GDM1 (cell line): ENCODE measurements around the gene TBC1D2.
A peak's percentile ranks its signal among the peaks of the same experiment; 100 is the strongest.
"Not testable (repeated sequence)": the region's sequence is repeated elsewhere in the genome, so short reads cannot be mapped to it uniquely, and the experiment has no call there.

Experiments
- DNase-seq: peaks from one replicate; lab custom pipeline; 2025; lab: John Stamatoyannopoulos, UW

The TBC1D2 gene, protein sequence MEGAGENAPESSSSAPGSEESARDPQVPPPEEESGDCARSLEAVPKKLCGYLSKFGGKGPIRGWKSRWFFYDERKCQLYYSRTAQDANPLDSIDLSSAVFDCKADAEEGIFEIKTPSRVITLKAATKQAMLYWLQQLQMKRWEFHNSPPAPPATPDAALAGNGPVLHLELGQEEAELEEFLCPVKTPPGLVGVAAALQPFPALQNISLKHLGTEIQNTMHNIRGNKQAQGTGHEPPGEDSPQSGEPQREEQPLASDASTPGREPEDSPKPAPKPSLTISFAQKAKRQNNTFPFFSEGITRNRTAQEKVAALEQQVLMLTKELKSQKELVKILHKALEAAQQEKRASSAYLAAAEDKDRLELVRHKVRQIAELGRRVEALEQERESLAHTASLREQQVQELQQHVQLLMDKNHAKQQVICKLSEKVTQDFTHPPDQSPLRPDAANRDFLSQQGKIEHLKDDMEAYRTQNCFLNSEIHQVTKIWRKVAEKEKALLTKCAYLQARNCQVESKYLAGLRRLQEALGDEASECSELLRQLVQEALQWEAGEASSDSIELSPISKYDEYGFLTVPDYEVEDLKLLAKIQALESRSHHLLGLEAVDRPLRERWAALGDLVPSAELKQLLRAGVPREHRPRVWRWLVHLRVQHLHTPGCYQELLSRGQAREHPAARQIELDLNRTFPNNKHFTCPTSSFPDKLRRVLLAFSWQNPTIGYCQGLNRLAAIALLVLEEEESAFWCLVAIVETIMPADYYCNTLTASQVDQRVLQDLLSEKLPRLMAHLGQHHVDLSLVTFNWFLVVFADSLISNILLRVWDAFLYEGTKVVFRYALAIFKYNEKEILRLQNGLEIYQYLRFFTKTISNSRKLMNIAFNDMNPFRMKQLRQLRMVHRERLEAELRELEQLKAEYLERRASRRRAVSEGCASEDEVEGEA

DNA sequence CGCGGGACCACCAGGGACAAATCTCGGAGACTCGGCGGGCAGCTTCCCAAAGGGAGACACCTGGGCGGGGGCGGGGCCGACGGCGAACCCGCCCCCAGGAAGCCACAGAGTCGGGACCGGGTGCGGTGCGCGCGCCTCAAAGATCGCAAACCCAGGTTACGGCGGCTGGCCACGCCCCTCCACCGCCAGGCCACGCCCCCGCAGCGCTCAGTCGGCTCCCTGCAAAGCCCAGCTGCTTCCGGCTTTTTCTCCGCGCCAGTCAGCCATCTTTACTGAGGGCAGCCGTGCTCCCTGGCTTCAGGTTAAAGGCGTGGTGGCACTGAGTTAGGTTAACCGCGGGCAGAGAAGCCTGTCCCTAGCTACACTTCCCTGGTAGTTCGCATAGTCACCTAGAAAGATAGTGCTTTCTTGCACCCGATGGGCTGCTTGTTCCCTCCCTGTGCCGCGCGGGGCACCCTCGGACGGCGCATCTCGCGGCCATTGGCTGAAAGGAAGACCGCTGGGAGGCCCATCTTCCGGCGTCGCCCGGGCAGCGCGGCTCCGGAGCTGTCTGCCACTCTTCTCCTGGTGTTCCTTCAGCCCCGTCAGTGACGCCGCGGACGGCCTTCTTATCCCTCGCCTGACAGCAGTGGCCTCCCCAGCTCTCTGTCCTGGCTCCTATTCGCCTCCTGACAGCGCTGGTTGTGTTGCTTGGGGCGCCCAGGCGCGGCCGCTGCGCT lies at the start of gene TBC1D2:
Gene TBC1D2, minus strand, starts transcription at position 72 of the 719 bp plus-strand sequence. CDS start 108 bp downstream, outside the sequence.
- peak; percentile 93 for DNase-seq

- no peak for DNase-seq
Measured at GRCh38 chr9:98304381-98304780, 48.9 kb upstream of the TBC1D2 start.

- no peak for DNase-seq
Measured at GRCh38 chr9:98303633-98304125, 48.2 kb upstream of the TBC1D2 start.

- DNase-seq = no peak
Measured at GRCh38 chr9:98302938-98303632, 47.6 kb upstream of the TBC1D2 start.

- DNase-seq = no peak
Measured at GRCh38 chr9:98302150-98302549, 46.7 kb upstream of the TBC1D2 start.

DNA sequence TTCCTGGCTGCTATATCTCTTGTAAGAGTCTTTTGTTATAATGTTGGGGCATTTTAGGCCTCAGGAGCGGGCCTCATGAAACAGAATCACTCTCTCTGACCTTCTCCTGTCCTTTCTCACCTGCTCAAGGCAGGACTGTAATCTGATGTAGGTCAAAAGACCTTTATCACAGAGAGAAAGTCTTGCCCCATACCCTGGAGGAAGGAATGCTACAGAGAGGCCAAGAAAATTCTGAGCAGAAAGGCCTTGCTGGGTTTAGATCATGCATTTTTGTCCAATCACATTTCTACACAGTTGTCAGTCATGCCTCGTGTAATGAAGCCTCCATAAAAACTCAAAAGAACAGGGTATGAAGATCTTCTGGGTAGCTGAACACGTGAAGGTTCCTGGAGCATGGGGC lies 45.2 kb upstream of the TBC1D2 start:
- no peak for DNase-seq

DNA sequence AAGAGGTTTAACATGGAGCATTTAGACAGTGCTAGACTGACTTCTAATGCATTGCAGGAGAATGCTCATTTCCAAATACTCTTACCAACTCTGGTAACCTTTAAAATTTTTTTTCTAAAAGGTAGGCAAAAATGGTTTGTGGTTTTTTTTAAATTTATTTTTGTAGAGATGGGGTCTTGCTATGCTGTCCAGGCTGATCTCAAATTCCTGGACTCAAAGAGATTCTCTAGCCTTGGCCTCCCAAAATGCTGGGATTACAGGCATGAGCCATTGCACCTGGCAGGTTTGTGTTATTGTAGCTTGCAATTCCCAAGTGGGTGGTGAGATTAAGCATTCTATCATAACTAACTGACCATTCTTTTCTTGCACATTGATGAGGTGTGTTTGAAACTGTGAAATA lies 43.0 kb upstream of the TBC1D2 start:
- DNase-seq = no peak

- DNase-seq = no peak
Measured at GRCh38 chr9:98295824-98296223, 40.4 kb upstream of the TBC1D2 start.

DNA sequence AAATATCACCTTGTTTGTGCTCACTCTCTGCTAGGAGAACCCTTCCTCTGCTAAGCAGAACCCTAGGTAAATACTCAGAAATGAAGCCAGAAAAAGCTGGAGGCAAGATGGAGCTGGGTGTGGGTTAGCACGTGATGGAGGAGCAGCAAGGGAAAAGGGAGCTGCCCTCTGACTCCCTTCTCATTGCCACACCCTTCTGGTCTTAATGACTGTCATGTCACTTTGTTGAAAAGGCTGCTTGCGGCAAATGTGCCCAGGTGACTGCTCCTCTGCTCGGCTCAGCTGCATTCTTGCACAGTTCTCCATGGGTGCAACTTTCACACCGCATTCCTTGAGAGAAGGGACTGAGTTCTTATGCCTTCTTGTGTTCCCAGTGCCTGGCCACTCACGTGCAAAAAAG lies 36.4 kb upstream of the TBC1D2 start:
- no peak for DNase-seq

- no peak for DNase-seq
Measured at GRCh38 chr9:98290411-98290810, 35.0 kb upstream of the TBC1D2 start.

- DNase-seq = no peak
Measured at GRCh38 chr9:98289614-98290201, 34.3 kb upstream of the TBC1D2 start.

GRCh38 chr9:98288881-98289280 lies 33.4 kb upstream of the TBC1D2 start:
- no peak for DNase-seq

- DNase-seq = no peak
Measured at GRCh38 chr9:98287384-98287783, 31.9 kb upstream of the TBC1D2 start.

GRCh38 chr9:98285446-98285845 lies 30.0 kb upstream of the TBC1D2 start:
- no peak for DNase-seq

DNA sequence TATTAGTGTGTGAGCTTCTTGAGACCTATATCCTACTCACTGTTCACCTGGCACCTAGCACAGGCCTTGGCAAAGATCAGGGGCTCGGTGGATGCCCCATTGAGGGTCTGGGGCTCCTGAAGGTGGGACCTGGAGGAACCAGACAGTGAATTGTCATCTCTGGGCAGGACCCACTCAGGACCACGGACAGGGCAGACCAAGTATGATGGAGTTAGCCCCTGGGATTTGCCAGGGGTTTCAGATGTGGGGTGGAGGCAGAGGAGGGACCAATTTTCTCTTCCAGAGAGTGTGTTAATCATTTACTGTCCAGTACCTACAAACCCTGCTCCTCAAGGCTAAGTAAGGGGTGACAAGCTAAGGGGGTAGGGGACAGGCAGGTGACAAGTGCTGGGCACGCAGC lies 29.3 kb upstream of the TBC1D2 start:
- no peak for DNase-seq

GRCh38 chr9:98283143-98283542 lies 27.7 kb upstream of the TBC1D2 start:
- not testable (repeated sequence) for DNase-seq

GRCh38 chr9:98281281-98281680 lies 25.8 kb upstream of the TBC1D2 start:
- no peak for DNase-seq

- DNase-seq = no peak
Measured at GRCh38 chr9:98280574-98280973, 25.1 kb upstream of the TBC1D2 start.

DNA sequence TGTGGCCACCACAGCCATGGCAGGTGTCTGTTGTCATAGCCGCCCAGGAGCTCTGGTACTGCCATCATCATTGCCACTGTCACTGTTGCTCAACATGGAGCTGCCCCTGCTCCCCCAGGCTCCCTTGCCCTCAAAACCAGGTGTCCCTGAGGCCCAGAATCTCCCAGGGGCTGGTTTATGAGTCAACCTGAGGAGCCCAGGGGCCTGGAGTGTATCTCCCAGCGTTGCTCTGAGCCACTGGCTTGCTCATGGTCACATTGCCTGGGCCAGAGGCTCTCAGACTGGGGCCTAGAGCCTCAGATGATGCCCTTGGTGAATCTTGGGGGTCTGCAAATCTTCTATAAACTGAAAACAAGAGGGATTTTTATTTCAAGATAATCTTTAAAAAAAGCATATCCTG lies 24.7 kb upstream of the TBC1D2 start:
- no peak for DNase-seq

DNA sequence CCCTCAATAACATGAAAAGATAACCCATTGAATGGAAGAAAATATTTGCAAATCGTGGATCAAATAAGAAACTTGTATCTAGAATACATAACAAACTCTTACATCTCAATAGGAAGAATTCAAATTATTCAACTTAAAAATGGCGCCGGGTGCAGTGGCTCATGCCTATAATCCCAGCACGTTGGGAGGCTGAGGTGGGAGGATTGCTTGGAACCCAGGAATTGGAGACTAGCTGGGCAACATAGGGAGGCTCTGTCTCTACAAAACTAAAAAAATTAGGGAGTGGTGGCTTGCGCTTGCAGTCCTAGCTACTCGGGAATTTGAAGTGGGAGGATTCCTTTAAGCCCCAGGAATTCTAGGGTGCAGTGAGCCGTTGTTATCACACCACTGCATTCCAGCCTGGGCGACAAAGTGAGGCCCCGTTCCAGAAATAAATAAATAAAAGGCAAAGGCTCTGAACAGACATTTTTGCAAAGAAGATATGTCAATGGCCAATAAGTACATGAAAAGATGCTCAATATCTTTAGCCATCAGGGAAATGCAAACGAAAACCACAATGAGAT lies 21.5 kb upstream of the TBC1D2 start:
- DNase-seq = no peak

- DNase-seq = no peak
Measured at GRCh38 chr9:98275159-98275558, 19.7 kb upstream of the TBC1D2 start.
